Measurements from ENCODE around the gene KMO.

Gene KMO

DNA sequence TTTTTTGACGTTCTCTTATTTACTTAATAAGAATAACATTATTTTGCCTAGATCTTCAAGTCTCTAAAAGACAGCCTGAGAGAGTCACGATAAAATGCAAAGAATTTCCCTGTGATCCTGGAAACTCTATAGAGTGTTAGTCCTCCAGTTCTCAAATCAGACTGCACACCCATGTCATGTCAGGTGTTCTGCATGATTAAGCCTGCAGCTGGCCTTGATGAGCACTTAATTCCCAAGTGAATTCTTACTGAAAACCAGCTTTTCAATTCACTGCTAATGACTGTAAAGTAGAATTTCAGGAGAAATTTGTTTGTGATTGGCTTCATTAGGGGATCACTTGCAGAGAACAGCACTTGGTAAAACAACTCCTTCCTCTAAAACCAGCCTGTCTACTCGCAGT lies 66.1 kb downstream of the KMO start:
- DNase-seq = no peak

DNA sequence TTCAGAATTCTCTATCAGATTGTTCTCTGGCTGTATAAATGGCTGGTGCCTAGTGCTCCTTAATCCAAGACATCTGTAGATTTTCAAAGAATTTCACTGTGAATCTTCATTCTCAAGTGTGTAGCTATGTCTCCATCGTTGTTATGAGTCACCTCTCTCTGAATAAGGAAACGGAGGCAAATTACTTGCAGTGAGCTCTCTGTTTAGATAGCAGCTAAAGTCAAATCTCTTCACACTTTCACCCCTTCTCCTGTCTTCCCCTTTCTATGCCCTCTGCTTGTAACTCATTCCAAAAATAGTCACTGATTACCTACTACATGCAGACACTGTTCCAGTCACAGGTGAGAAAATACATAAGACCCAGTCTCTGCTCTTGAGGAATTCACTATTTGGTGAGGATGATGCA lies 68.3 kb downstream of the KMO start:
- DNase-seq = no peak

DNA sequence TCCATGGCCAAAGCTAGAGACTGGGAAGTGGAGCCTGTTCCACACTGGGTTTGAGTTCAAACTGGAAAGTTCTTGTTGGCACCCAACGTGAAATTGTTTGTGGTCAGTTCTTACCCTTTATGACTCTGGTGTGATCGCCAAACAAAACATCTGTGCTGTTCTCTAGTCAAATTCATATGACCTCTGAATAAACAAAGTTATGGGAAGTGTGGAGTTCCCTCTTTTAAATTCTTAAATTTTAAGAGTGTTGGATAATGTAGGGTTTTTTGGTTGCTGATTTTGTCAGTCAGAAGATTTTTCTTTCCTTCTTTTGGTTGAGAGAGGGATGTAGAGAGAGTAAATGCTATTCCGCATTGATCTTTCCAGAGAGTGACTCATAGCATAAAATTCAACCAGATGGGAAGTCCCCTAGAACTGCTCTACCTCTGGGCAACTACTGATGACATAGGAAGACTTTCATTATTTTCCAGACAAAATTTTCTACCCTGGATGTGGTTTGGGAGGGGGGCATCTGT lies 71.6 kb downstream of the KMO start:
- no peak for DNase-seq

DNA sequence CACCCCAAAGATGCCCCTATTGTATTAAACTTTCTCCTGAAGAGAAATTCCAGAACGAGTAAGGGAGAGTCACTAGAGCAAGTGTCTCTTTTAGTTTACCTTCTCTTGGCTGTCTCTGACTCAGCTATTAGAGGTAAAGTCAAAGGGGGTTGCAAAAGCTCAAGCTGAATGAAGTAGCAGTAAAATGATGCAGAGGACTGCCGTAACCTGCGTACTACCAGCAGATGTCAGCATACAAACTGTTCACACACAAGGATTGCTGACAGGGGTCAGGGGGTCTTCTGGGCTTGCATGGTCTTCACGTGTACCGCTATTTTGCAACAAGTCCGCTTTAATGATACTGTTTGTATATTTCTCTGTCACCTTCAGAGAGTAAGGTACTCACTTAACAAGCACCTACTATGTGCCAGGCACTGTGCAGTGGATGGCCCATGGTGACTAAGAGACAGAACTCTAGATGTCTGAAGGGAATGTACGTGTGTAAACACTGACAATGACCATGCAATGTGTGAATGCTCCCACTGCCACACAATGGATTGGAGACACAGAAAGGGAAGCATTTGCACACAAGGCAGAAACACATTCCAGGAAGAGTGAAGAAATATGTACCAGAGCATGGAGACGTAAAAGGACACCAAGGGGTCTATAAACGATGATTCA lies 73.1 kb downstream of the KMO start:
- no peak for DNase-seq

DNA sequence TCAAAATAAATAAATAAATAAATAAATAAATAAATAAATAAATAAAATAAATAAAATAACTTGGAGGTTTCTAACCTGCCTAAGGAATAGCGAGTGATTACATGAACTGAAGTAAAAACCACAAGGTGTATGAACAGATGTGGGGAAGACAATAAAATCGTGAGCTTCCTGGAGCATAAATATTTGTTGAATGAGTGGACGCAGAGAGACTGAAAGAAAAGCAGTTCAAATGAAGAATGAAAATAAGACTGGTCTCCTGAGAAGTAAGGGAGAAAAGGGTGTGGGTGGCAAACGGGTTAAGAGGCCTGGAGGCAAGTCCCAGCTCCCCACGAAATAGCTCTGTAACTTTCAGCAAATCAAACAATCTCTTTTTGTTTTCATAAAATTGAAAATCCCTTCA lies 74.4 kb downstream of the KMO start:
- DNase-seq = no peak

DNA sequence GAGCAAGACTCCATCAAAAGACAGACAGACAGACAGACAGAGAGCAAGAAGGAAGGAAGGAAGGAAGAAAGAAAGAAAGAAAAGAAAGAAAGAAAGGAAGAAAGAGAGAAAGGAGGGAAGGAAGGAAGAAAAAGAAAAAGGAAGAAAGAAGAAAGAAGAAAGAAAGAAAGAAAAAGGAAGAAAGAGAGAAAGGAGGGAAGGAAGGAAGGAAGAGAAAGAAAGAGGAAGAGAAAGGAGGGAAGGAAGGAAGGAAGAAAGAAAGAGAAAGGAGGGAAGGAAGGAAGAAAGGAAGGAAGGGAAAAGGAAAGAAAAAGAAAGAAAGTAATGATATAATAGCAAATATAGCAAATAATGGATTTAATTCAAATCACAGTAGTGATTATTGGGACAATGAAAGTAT lies 75.3 kb downstream of the KMO start:
- DNase-seq = no peak

DNA sequence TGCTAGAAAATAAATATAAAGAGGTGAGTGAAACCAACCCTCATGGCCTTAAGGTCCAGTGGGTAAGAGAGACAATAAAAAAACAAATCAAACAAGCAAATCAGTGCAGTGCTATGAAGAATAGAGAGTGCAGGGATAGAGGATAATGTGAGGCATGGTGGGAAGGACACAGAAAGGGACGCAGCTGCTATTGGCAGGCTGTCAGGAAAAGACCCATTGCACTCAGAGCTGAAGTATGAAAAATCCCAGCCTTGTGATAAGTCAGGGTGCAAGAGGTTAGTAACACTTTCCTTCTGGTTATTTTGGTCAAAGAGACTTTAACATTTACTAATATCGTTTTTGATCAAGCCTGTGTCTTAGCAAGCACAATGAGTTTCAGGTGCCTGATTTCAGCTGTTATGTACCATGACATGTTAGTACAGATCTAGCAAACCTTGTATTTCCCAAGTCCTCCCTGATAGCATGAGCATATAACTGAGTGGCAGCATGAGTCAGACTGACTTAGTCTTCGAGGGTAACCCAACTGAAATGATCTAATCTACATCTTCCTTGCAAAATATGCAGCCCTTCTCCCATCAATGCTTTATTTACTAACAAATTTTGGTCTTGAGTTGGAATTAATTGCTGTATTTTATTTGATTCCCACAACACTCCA lies 76.3 kb downstream of the KMO start:
- no peak for DNase-seq

DNA sequence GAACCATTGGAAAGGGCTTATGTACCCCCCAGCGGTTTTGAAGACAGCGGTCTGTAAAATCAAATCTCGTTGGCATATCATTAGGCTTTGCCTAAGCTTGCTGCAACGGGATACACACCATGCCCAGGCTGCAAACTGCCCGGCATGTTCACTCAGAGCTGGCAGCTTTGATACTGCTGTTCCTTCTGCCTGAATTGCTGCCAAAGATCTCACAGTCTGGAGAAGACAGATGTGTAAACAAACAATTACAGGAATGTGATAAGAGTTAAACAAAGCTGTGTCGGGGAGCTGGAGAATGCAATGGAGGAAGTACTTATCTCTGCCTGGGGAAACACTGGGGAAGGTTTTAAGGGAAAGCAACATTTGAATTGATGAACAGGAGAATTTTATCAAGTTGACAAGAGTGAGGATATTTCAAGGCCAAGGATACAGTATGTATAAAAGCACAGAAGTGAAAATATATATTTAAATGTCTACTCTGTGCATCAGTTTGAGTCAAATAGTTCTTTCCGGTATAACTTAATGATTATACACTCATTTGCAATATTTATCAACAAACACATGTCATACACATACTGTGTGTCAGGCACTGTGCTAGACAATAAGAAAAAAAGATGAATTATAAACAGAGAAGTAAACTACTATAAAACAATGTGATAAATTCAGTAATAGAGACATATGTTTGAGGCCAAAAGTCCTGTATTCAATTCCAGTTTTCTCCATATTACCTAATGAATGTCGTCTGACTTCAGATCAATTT lies 78.1 kb downstream of the KMO start:
- DNase-seq = no peak

DNA sequence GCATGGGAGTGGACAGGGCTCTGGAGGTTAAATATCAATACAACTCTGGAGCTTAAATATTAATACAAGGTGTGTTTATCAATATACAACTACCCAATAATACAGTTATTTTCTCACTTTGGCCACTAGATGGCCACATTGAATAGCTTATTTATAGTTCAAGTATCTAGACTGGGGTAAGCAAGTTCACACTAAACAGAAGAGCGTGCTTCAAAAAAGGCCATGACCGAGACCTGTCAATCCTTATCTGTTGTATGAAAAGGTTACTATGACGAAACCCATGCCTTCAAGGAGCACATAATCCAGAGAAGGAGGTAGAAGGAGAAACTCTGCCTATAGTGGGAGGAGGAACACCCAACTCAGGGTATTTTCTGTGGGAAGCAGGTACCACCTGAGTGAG lies 78.9 kb downstream of the KMO start:
- no peak for DNase-seq

DNA sequence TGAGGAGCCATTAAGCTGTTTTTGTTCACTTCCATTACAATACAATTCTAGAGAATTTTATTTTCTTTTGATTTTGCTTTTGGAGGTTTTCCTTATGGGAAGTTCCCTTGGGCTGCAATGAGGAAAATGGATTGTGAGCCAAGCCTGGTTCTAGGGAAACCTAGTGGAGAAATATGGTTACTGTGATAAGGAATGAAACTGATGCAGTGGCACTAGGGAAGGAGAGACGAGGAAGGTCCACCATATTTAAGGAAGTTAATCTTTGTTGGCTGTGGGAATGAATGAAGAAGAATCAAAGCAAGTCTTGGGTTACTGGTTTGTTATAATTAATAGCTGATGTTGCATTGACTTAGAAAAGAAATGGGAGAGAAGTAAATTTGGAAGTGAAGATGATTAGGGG lies 79.6 kb downstream of the KMO start:
- no peak for DNase-seq

DNA sequence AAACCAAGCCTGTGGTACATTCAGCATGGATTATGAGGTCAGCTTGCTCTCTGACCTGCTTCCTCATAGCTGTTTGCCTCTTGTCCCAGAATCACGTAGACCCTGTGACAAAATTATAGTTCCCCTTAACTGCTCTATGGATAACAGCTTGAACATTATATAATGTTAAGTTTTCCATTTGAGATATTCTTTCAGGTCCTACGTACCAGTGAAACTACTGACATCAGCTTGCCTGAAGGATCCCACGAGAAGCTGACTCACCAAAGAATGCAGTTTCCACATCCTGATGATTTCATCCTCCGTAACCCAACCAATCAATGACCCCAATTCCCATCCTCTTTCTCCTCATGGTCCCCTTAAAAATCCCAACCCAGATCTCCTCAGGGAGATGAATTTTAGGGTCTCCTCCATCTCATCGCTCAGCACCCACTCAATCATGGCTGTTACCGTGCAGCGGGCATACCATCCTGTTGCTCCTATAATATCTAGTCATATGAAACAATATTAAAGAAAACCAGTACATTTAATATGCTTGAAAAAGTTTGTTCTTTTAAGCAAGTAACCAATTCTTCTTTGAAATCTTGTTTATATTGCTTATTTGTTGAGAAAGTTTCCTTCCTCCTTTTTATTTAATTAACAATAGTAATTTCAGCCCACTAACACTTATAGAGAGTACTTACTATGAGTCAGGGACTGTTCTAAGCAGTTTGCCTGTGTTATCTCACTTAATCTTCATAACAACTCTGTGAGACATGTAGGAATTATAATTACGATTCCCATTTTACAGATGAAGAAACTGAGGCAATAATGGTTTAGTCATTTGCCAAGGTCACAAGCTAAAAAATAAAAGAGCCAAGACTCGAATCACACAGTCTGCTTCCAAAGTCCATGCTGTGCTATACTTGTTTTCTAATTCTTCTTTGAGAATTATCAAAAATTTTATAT lies 80.6 kb downstream of the KMO start:
- no peak for DNase-seq

DNA sequence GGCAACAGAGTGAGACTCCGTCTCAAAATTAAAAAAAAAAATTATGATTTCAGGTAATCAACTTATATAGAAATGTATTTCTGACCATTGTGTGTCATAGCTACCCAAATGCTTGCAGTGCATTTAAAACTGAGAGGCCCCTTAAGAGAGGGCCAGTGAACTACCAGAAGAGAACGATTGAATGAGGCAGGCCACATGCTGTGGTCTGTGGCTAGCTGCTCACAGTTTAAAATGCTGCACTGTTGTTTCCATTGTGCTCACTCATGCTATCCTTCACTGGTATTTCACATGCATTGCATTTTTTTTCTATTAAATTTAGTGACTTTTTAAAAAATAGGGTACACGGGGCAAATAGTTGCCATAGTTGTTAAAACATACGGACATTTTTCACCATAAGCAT lies 82.0 kb downstream of the KMO start:
- DNase-seq = no peak

DNA sequence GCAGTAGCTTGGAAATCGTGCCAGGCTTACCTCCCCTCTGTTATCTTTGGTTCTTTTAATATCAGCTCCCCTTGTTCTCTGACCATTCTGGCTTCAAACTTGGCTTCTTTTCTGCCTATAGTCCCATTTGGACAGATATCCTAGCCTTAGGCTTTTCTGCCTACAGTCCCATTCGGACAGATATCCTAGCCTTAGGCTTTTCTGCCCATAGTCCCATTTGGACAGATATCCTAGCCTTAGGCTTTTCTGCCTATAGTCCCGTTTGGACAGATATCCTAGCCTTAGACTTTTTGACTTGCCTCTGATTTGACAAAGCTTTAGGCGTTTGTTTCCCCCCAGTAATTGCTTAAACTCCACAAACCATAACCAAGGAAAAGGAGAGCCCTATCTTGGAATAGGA lies 82.4 kb downstream of the KMO start:
- no peak for DNase-seq

DNA sequence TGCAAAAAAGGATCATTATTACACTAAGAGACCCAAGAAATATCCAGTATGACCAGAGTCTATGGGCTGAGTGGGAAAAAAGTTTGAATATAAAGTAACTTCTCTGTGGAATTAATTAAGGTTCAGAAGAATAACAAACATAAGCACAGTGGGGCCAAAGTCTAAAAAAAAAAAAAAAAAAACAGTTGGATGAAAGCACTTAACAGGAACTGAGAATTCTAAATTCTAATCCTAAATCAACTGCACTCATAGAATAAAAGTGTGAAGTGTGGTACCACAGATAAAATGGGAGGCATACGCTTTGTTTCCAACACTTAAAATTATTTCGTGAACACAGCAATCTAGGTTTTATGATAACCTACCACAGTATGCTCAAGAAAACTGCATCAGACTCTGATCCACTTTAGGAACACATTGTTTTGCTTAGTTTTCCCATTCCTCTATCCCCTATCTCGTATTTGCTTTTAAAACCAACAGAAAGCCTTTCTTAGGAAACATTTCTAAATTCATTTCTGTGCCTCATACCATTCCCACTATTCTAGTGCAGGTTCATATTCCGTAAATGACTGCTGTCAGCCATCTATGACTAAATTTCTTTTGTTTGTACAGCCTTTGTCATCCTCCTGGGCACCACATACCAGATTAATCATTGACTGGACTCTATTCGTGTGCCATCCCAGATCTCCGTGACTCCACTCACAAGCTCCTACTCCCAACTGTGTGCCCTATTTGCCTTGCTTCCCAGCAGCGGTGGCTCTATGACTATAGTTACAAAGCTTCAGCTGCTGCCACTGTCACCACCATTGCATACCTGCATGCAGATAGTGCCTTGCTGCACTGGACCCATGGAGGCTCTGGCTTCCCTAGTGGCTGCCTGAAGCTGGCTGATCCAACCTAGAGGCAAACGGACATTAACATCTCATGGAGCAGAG lies 83.1 kb downstream of the KMO start:
- DNase-seq = no peak

DNA sequence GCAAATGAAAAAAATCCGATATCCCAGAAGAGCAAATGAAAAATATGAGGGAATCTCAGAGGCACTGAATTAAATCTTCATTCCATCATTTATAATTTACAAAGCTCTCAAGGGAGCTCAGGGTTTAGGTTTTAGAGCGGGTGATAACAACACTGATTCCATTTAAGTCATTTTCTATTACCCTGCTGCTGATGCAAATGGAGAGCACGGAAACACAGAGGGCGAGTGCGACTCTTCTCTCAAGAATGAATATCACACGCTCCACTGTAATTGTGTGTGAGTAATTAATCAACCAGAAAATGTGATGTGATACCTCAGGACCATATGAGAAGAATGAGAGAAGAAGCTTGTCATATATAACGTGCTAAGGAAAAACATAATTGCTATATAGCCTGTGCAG lies 85.2 kb downstream of the KMO start:
- DNase-seq = no peak

DNA sequence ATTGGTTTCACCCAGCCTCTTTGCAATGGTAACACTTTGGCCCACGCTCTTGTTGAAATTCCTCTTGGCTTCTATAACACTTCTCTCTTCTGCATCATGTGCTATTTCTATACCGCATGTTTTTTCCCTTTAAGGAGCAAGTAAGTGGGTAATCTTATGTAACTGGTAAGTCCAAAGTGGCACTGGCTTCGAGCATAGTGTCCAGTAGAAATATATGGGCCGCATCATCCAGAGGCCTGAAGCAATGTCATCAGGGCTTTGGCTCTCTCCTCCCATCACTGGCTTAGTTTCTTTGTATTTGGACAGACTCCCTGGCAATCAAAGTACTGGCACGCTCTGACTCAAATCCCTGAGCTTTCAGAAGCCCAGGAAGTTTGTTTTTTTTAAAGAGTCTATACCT lies 90.5 kb downstream of the KMO start:
- DNase-seq = no peak

DNA sequence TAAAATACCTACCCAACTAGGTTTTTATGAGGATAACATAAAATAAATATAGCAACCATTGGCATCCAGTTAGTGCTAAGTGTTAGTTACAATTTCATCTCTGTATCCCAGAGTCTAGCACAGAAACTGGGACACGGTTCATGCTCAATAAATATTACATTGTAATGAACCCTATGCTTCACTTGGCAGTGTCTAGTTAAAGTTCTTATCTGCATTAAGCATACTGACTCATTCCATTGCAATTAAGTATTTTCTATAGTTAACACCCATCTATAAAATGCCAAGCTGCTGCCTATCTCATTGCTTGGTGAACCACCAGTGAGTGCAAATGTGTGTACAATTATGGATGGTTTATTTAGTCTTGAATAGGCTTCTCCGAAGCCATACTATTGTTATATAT lies 92.8 kb downstream of the KMO start:
- no peak for DNase-seq

DNA sequence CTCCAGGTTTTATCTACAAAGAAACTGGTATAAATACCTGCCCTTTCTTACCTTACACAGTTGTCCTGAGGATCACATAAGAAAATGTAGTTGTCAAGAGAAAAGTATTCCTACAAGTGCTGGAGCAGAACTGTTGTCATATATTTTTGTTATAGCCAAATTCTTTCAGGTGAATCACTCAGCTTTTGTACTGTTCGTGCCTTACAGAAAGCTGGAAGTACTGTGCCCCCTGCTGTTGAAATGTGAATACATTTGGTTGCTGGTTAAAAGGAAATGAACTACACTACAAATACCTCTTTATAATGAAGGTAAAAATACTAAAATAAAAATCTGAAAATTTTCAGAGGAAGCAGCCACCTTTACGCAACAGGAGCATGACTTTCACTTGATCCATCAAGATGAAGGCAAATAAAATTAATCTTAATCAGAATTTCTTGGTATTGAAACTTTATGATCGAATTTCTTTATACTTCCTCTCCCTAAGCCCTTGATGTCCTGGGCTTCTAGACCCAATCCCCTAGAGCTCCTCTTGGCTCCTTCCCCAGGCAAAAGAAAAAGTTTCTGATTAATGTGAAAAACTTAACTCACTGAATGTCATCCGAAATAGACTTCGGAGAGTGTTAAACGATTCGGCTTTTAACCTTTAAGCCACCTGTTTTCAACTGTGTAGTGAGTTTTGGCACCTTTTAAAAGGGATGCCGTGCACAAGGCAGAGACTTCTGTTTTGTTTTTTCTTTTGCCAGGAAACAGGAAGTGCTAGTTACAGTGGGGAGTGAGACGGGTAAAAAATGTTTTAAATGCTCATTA lies 95.5 kb downstream of the KMO start:
- DNase-seq = no peak

DNA sequence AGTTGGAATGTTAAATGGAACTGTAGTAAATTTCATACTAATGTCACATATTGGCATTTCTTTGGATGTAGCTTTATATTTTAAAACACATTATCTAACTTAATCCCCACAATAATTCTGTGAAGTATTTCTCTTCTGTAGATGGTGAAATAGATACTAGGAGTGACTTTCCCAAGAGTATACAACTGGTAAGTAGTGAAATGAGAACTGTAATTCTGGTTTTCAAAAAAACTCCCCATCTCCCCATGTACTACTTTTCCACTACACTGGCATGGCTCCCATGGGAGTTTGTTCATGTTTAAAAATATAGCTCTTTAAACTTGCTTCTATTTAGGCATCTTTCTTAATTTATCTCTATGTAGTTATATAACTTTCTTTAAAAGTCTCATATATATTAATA lies 97.8 kb downstream of the KMO start:
- DNase-seq = no peak

DNA sequence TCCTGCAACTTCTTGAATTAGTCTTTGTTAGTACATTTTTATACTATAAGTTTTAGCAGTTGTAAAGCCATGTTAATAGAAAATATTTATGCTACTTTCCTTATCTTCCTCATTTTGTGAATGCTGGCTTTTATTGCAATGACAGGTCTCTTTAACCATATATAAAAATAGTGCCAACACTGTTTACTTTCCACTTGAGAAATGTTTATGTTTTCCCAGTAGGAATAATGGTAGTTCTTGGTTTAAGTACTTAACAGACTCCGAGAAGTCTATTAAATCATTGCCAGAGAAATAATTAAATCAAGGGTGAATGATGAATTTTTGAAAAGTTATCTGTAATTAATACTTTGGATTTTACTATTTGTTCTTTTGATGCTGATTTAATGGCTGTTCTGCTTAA lies 98.3 kb downstream of the KMO start:
- no peak for DNase-seq

DNA sequence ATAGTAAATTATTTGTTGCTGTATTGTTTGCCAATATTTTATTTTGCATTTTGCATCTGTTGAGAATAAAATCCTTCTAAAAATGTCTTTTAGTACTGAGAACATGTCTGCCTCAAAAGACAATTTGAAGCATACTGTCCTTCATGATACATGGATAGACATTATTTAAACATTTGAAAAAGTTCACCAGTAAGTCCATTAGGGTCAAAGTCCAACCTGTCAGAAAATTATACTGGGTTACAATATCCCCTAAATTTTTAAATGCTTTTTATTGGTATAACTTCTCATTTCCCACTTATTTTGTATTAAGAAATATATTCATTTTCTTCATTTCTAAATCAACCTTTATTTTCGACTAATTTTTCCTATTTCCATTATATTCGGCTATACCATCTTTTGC lies 98.7 kb downstream of the KMO start:
- DNase-seq = no peak
